Duodenal mucosa (tissue), 2 donors: ENCODE results near the gene LCE1A.

ENCODE experiments used
- H3K27ac ChIP-seq: one replicate; pipeline ENCODE4 v1.7.0; 2013; ENCODE audit warnings: low read depth, low read length
- H3K27me3 ChIP-seq, 2 donors: one replicate each; pipeline ENCODE4 v1.7.0; 2013; ENCODE audit warnings: low read length in 2 of 2, control low read depth in 1 of 2; ENCODE audit not compliant: insufficient read depth in 2 of 2, control insufficient read depth in 1 of 2
- H3K36me3 ChIP-seq, 2 donors: one replicate each; pipeline ENCODE4 v1.7.0; 2013; ENCODE audit warnings: low read length in 2 of 2, control low read depth in 1 of 2; ENCODE audit not compliant: insufficient read depth in 2 of 2, control insufficient read depth in 1 of 2
- H3K4me1 ChIP-seq, 2 donors: one replicate each; pipeline ENCODE4 v1.7.0; 2013; ENCODE audit warnings: low read length in 2 of 2, control low read depth in 1 of 2; ENCODE audit not compliant: insufficient read depth in 2 of 2, control insufficient read depth in 1 of 2
- H3K4me3 ChIP-seq, 2 donors: one replicate each; pipeline ENCODE4 v1.7.0; 2013; ENCODE audit warnings: low read length in 2 of 2, low read depth in 1 of 2
- H3K9ac ChIP-seq, 2 donors: one replicate each; pipeline ENCODE4 v1.7.0; 2013; ENCODE audit warnings: low read length in 2 of 2, low read depth in 1 of 2
- H3K9me3 ChIP-seq, 2 donors: one replicate each; pipeline ENCODE4 v1.7.0; 2013; ENCODE audit warnings: low read length in 2 of 2, control low read depth in 1 of 2; ENCODE audit not compliant: control insufficient read depth in 1 of 2

Gene LCE1A

DNA sequence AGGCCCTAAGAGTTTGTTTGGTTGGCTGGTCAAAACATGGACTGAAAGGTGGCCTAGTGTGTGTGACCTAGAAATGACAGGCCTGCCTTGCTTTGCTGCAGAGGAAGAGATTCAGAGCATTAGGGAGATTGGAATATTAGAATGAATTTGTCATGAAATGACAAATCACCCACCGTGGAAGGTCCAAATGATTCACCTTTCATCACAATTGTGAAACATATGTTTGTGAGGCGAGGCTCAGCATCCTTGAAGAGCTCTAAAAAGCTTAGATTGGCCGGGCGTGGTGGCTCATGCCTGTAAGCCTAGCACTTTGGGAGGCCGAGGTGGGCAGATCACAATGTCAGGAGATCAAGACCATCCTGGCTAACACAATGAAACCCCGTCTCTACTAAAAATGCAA lies 10.0 kb upstream of the LCE1A start:
- Histone ChIP-seq H3K36me3 (no peaks in the 10 kb centered on the region), H3K4me1 (no peaks in the 10 kb centered on the region), H3K27me3 (no peaks in the 10 kb centered on the region), H3K4me3 (no peak overlapping the region), H3K9me3 (no peaks in the 10 kb centered on the region), H3K9ac (no peak overlapping the region), H3K27ac (no peak overlapping the region)

DNA sequence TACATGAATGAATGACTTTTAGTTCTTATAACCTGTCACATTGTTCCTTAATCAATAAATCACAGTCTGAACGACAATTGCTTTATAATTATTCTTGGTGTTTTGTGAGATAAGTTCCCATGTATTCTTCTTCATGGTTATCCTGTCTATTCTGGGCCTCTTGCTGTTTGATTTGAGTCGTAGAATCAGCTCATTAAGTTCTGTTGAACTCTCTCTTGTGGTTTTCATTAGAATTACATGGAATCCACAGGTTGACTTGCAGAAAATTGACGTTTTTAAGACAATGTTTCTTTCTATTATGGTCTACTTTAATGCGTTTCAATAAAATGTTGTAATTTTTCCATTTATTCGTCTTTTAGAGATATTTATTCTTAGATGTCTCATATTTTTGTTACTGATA lies 4.0 kb upstream of the LCE1A start:
- H3K4me1 ChIP-seq = no peaks in the 10 kb centered on the region
- H3K27ac ChIP-seq = no peak overlapping the region
- H3K9ac ChIP-seq = no peak overlapping the region
- no peaks in the 10 kb centered on the region for H3K36me3 ChIP-seq
- H3K9me3 ChIP-seq = no peaks in the 10 kb centered on the region
- H3K4me3 ChIP-seq = no peak overlapping the region
- no peaks in the 10 kb centered on the region for H3K27me3 ChIP-seq

DNA sequence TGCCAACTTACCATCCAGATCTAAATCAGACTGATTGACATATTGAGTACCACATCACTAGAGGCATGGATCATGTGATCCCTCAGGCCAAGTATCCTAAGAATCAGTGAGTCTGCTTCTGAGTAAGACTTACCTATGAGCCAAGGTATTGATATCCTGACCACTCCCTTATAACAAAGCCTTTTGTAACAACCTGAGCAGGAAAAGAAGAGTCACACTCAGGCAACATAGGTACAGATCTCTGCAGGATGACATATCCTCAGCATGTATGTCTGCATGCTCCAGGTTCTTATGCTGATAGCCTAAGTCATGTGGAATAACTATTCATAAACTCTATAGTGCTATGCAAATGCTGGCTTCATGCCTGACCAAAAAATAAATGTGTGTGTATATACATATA lies 2.3 kb upstream of the LCE1A start:
- H3K9ac ChIP-seq = no peak overlapping the region
- H3K4me3 ChIP-seq = no peak overlapping the region
- H3K27ac ChIP-seq = no peak overlapping the region
- peaks cover 0 to 3% of the 10 kb centered on the region in 2 donors for H3K27me3 ChIP-seq
- H3K4me1 ChIP-seq = no peaks in the 10 kb centered on the region
- H3K36me3 ChIP-seq = no peaks in the 10 kb centered on the region
- no peaks in the 10 kb centered on the region for H3K9me3 ChIP-seq

DNA sequence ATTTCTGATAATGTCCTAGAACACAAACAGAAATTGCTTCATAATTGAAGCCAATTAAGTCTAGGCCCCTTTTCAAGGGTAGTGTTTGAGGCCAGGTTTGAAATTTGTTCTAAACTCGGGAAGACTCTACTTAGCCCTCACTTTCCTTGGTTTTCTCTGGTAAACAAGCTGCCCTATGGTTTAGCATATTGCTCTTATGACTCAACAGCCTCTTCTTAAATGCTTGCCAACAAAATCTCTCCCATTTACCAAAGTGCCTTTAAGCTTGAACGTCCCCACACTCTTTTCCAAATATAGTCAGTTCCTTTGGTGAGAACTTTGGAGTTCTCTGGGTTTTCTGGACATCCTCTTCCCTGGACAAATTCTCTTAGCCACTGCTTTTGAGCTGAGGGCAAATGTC lies 9.6 kb downstream of the LCE1A start:
- no peaks in the 10 kb centered on the region for H3K27me3 ChIP-seq
- no peak overlapping the region for H3K27ac ChIP-seq
- no peak overlapping the region for H3K9ac ChIP-seq
- H3K4me3 ChIP-seq = no peak overlapping the region
- H3K9me3 ChIP-seq = no peaks in the 10 kb centered on the region
- no peaks in the 10 kb centered on the region for H3K36me3 ChIP-seq
- H3K4me1 ChIP-seq = no peaks in the 10 kb centered on the region

DNA sequence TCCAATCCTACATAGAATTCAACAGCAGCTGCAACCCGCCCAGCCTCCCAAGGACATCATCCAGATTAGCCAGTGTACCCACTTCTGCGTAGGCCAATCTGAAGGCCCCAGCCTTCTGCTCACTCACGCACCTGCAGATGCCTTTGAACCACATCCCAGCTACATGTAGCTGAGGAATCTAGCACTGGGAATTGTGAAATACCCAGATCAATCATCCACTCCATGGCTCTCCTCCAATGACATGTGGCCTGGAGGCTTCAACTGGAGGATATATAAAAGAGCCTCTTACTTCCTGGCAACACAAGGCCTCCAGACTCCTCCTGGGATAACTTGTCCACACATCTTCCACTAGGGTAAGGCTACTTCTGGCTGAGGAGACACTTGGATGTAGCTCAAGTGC lies 15.3 kb downstream of the LCE1A start, which contains the start of gene LCE6A:
TSS of gene LCE6A (plus strand) at position 301 of the 400 bp plus-strand sequence. CDS start 665 bp downstream, outside the sequence.
- no peak within 1 kb of the TSS for H3K9ac ChIP-seq
- no peaks in the 10 kb centered on the region for H3K27me3 ChIP-seq

DNA sequence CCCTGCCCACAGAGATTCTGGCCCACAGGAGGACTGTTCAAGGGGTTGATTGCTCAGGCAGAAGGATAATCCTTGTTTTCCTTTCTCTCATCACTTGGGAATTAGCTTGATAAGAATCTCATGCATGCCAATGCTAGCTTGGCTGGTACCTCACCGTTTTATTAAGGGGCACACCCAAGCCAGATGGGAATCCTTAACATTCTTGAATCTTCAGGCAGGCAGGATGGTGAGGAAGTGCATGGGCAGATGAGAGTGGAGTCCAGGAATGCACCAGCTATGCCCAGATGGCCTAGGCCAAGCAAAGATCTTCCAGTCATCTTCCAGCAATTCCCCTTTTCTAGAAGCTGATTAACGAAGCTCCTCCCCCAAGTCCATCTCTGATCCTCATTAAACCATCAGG lies 28.4 kb downstream of the LCE1A start:
- no peaks in the 10 kb centered on the region for H3K36me3 ChIP-seq
- H3K27ac ChIP-seq = no peak overlapping the region
- no peak overlapping the region for H3K4me3 ChIP-seq
- no peak overlapping the region for H3K9ac ChIP-seq
- H3K9me3 ChIP-seq = no peaks in the 10 kb centered on the region
- H3K27me3 ChIP-seq = no peaks in the 10 kb centered on the region
- no peaks in the 10 kb centered on the region for H3K4me1 ChIP-seq

More for the DNA sequence above, 15.3 kb downstream of the LCE1A start, which contains the start of gene LCE6A:
- Histone ChIP-seq H3K4me3 (no peak within 1 kb of the TSS), H3K36me3 (no peaks in the 10 kb centered on the region), H3K4me1 (no peaks in the 10 kb centered on the region), H3K9me3 (no peaks in the 10 kb centered on the region), H3K27ac (no peak within 1 kb of the TSS)

DNA sequence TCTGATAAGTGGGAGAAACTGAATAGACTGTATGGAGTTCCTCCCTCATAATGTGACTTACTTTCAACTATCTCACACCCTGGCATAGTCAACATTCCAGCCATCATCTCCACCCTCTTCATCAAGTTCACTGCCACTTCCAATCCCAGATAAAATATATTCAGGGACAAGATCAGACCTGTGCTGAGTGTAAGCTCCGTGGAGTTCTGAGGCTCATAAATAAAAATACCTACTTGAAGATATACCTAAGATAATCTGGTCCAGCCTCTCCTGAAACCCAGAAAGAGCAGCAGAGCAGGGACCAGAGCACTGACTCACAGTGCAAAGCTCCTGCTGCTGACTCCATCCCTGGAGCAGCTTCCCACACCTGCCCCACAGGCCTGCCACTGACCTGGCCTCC lies 30.8 kb downstream of the LCE1A start:
- Histone ChIP-seq H3K36me3 (no peaks in the 10 kb centered on the region), H3K27ac (no peak overlapping the region), H3K4me3 (no peak overlapping the region), H3K9ac (no peak overlapping the region), H3K27me3 (no peaks in the 10 kb centered on the region), H3K9me3 (no peaks in the 10 kb centered on the region), H3K4me1 (no peaks in the 10 kb centered on the region)

DNA sequence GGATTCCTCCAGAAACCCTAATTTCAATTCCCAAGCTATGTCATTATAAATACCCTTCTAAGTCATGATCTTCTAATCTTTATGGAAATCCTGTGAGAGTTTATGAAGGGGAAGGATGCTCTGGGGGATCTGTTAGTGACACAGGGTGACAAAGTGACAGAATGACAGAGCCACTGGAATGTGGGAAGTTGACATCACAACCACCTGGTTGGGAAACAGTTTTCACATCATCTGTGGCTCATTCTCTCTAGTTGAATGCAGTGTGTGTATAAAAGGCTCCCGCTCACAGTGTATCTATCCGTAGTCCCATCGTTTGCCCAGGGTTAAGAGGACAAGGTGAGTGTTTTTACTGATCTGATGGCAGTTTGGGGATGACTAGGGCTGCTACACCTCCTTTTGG lies 32.4 kb downstream of the LCE1A start, which contains the start of gene LCE7A:
TSS of gene LCE7A (plus strand) at position 301 of the 400 bp plus-strand sequence. CDS start 702 bp downstream, outside the sequence.
- H3K9me3 ChIP-seq = no peaks in the 10 kb centered on the region
- H3K4me1 ChIP-seq = no peaks in the 10 kb centered on the region
- no peaks in the 10 kb centered on the region for H3K36me3 ChIP-seq
- no peaks in the 10 kb centered on the region for H3K27me3 ChIP-seq
- no peak within 1 kb of the TSS for H3K27ac ChIP-seq
- H3K4me3 ChIP-seq = no peak within 1 kb of the TSS
- H3K9ac ChIP-seq = no peak within 1 kb of the TSS

DNA sequence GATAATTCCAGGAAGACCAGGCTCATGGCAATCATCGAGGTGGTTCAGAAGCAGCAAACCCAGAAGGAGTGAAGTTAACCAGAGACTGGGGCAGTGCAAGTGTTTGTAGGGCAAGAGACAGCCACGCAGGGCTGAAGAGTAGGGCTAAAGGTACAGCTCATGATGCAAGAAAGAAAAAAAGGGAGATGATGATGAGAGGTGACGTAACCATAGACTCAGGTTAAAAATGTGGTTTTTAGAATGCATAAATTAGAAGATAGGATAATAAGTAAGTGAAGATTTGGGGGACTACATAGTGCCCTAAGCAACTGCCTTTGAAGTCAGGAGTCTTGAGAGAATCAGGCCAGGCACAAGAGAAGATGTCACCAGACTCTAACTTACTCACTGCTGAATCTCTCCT lies 32.9 kb downstream of the LCE1A start:
- no peaks in the 10 kb centered on the region for H3K27me3 ChIP-seq
- H3K27ac ChIP-seq = no peak overlapping the region
- H3K4me3 ChIP-seq = no peak overlapping the region
- H3K9ac ChIP-seq = no peak overlapping the region
- no peaks in the 10 kb centered on the region for H3K4me1 ChIP-seq
- H3K9me3 ChIP-seq = no peaks in the 10 kb centered on the region
- H3K36me3 ChIP-seq = no peaks in the 10 kb centered on the region

DNA sequence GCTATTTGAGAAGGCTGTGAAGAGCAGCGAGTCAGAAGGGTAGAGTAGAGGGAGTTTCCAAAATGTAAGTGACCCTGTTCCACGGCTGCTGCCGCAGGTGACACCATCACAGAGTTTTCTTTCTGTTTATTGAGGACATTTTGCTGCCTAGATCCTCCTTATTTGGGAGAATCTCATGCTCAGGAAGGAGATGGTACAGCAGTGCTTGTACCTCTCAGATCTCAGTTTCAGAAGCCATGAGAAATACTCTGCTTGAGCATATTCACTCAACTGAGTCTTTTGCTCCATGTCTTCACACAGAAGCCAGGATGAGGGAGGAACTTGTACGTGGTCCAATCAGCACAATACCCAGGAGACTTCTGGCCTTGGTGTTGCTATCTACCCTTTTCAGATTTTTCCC lies 34.1 kb downstream of the LCE1A start:
- no peaks in the 10 kb centered on the region for H3K9me3 ChIP-seq
- H3K27me3 ChIP-seq = no peaks in the 10 kb centered on the region
- H3K4me1 ChIP-seq = no peaks in the 10 kb centered on the region
- no peaks in the 10 kb centered on the region for H3K36me3 ChIP-seq
- no peak overlapping the region for H3K4me3 ChIP-seq
- no peak overlapping the region for H3K27ac ChIP-seq
- no peak overlapping the region for H3K9ac ChIP-seq

DNA sequence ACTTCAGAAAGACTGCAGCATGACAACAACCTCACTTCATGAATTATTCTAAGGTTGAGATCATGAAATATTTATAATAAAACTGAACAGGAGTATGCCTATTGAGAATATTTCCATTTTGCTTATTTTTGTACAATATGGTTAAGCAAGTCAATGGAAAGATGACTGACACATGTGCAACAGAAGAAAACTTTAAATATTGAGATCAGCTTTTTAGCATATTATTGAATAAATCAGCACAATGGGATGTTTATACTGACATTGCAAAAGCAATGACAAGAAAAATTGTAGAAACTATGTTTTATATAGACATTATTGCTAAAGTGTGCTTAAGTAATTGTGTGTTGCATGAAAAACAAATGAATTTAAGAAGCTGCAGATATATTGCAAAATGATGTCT lies 37.2 kb downstream of the LCE1A start:
- no peaks in the 10 kb centered on the region for H3K27me3 ChIP-seq
- no peak overlapping the region for H3K9ac ChIP-seq
- no peaks in the 10 kb centered on the region for H3K9me3 ChIP-seq
- H3K27ac ChIP-seq = no peak overlapping the region
- H3K4me1 ChIP-seq = no peaks in the 10 kb centered on the region
- no peaks in the 10 kb centered on the region for H3K36me3 ChIP-seq
- H3K4me3 ChIP-seq = no peak overlapping the region
